MM.1S (cell line): ENCODE data around the gene ITPR1.

Experiments used
- DNase-seq: peaks from one replicate; pipeline ENCODE4 v3.0.0-alpha.2; 2015
- H2AFZ ChIP-seq: fragments of 300-600 bp; sonication (generic); 2 replicates; pipeline ENCODE4 v1.6.0; 2016; ENCODE audit warnings: antibody characterized with exemption, low read length
- H3F3A ChIP-seq: fragments of 300-600 bp; sonication (generic); 2 replicates; pipeline ENCODE4 v1.6.1; 2016; ENCODE audit warnings: mild to moderate bottlenecking, antibody characterized with exemption, low read length, moderate library complexity, mixed read lengths; ENCODE audit not compliant: insufficient read depth
- H3K27ac ChIP-seq: fragments of 300-600 bp; sonication (generic); 2 replicates; pipeline ENCODE4 v1.5.1; 2016; ENCODE audit warnings: mild to moderate bottlenecking, low read length
- H3K27me3 ChIP-seq: fragments of 300-600 bp; sonication (generic); replicated peaks from 2 replicates; pipeline ENCODE4 v1.6.0; 2016; ENCODE audit warnings: low read length; ENCODE audit not compliant: insufficient read depth
- H3K36me3 ChIP-seq: fragments of 300-600 bp; sonication (generic); replicated peaks from 2 replicates; pipeline ENCODE4 v1.6.1; 2016; ENCODE audit warnings: mild to moderate bottlenecking, low read length, mixed read lengths; ENCODE audit not compliant: insufficient read depth
- H3K4me1 ChIP-seq: fragments of 300-600 bp; sonication (generic); 2 replicates; pipeline ENCODE4 v1.6.1; 2016; ENCODE audit warnings: low read length, mixed read lengths
- H3K4me2 ChIP-seq: fragments of 300-600 bp; sonication (generic); 2 replicates; pipeline ENCODE4 v1.6.0; 2016; ENCODE audit warnings: low read depth, low read length
- H3K4me3 ChIP-seq: fragments of 300-600 bp; sonication (generic); 2 replicates; pipeline ENCODE4 v1.5.1; 2016; ENCODE audit warnings: low read length, mixed read lengths
- H3K79me2 ChIP-seq: fragments of 300-600 bp; sonication (generic); 2 replicates; pipeline ENCODE4 v1.6.1; 2016; ENCODE audit warnings: mixed run types, low read length, mixed read lengths
- H3K9ac ChIP-seq: fragments of 300-600 bp; sonication (generic); 2 replicates; pipeline ENCODE4 v1.6.1; 2016; ENCODE audit warnings: low read length, mixed read lengths
- H3K9me2 ChIP-seq: fragments of 300-600 bp; sonication (generic); replicated peaks from 2 replicates; pipeline ENCODE4 v1.6.1; 2016; ENCODE audit warnings: mild to moderate bottlenecking, low read length, mixed read lengths; ENCODE audit not compliant: insufficient read depth
- H3K9me3 ChIP-seq: fragments of 300-600 bp; sonication (generic); replicated peaks from 2 replicates; pipeline ENCODE4 v1.6.1; 2016; ENCODE audit warnings: mild to moderate bottlenecking, low read length, mixed read lengths; ENCODE audit not compliant: insufficient read depth
- H4K20me1 ChIP-seq: fragments of 300-600 bp; sonication (generic); 2 replicates; pipeline ENCODE4 v1.6.1; 2016; ENCODE audit warnings: mild to moderate bottlenecking, low read length, moderate library complexity, mixed read lengths; ENCODE audit not compliant: insufficient read depth
- CTCF ChIP-seq: fragments of 300-600 bp; sonication (generic); IDR thresholded peaks from 2 replicates; pipeline ENCODE4 v1.5.1; 2016; ENCODE audit warnings: antibody characterized with exemption, low read length, mixed read lengths
- EZH2 ChIP-seq: fragments of 300-600 bp; sonication (generic); optimal IDR thresholded peaks from 2 replicates; pipeline ENCODE3; 2017; ENCODE audit warnings: low read depth, mild to moderate bottlenecking, antibody characterized with exemption, low read length, mixed read lengths
- EZH2phosphoT487 ChIP-seq: fragments of 300-600 bp; sonication (generic); IDR thresholded peaks from 2 replicates; pipeline ENCODE4 v1.6.1; 2018; ENCODE audit warnings: antibody characterized with exemption, low read length

Gene ITPR1

GRCh38 chr3:4629095-4630007 lies 136.2 kb downstream of the ITPR1 start:
- Histone ChIP-seq H3K9ac (no peak overlapping the region), H3K79me2 (no peaks in the 10 kb centered on the region), H3K9me3 (no peaks in the 10 kb centered on the region), H3K9me2 (no peaks in the 10 kb centered on the region), H4K20me1 (no peaks in the 10 kb centered on the region), H3K27ac (no peak overlapping the region), H3K27me3 (no peaks in the 10 kb centered on the region), H3K36me3 (no peaks in the 10 kb centered on the region), H3K4me1 (no peaks in the 10 kb centered on the region), H3K4me3 (no peak overlapping the region), H2AFZ (no peak overlapping the region), H3K4me2 (no peak overlapping the region), H3F3A (no peaks in the 10 kb centered on the region)
- no peak for DNase-seq
- TF ChIP-seq EZH2 (no peak), CTCF (no peak), EZH2phosphoT487 (no peak)

GRCh38 chr3:4633078-4634004 lies 140.2 kb downstream of the ITPR1 start:
- Histone ChIP-seq H4K20me1 (no peaks in the 10 kb centered on the region), H3K36me3 (no peaks in the 10 kb centered on the region), H3K27ac (no peak overlapping the region), H3K27me3 (no peaks in the 10 kb centered on the region), H3K4me1 (no peaks in the 10 kb centered on the region), H3K9ac (no peak overlapping the region), H2AFZ (no peak overlapping the region), H3K4me2 (no peak overlapping the region), H3F3A (no peaks in the 10 kb centered on the region), H3K79me2 (no peaks in the 10 kb centered on the region), H3K4me3 (no peak overlapping the region), H3K9me2 (no peaks in the 10 kb centered on the region), H3K9me3 (no peaks in the 10 kb centered on the region)
- DNase-seq, result peak; percentile 49
- TF ChIP-seq EZH2phosphoT487 (no peak), CTCF (peak; percentile 86)

- H3K36me3 ChIP-seq, result no peaks in the 10 kb centered on the region
- H3K9me2 ChIP-seq, result no peaks in the 10 kb centered on the region
- H3K9me3 ChIP-seq, result no peaks in the 10 kb centered on the region
- H3F3A ChIP-seq, result no peaks in the 10 kb centered on the region
- no peaks in the 10 kb centered on the region for H3K27me3 ChIP-seq
- H3K4me3 ChIP-seq, result no peak overlapping the region
- H3K27ac ChIP-seq, result no peak overlapping the region
- TF ChIP-seq EZH2phosphoT487, result no peak
- no peak for TF ChIP-seq CTCF
- TF ChIP-seq EZH2, result no peak
- no peak overlapping the region for H3K4me2 ChIP-seq
- no peaks in the 10 kb centered on the region for H3K79me2 ChIP-seq
- no peaks in the 10 kb centered on the region for H4K20me1 ChIP-seq
- no peak for DNase-seq
- no peak overlapping the region for H2AFZ ChIP-seq
- no peak overlapping the region for H3K9ac ChIP-seq
- H3K4me1 ChIP-seq, result no peaks in the 10 kb centered on the region
These were observed 141.7 kb downstream of the ITPR1 start for GRCh38 chr3:4634894-4635293.
